Natural killer cell (primary cell): ENCODE measurements around the gene DPYSL5. TPM values are rescaled to one million over a fixed set of nuclear protein-coding genes. Genes with fewer than 3 reads are reported as not detected.

Experiments
- ATAC-seq, 3 donors: fragments of 150-1000 bp in 2 of 3; fragments of 200-7000 bp in 1 of 3; cut with Tn5 transposase; 1 replicate in 1 of 3; 2 replicates in 2 of 3; pipeline ENCODE4 v1.10.0; 2021; ENCODE audit warnings: mild to moderate bottlenecking in 2 of 3, moderate library complexity in 2 of 3
- DNase-seq, 2 donors: peaks; one replicate each; pipeline versions ENCODE4 v3.0.0 to v3.0.0-alpha.2; 2013 to 2021; ENCODE audit warnings: mixed read lengths in 1 of 2
- H3K27ac ChIP-seq: one replicate; pipeline ENCODE4 v1.5.1; 2013; ENCODE audit warnings: mild to moderate bottlenecking, low read length
- H3K27me3 ChIP-seq: one replicate; pipeline ENCODE4 v1.6.1; 2013; ENCODE audit warnings: low read length; ENCODE audit not compliant: control insufficient read depth, insufficient read depth
- H3K36me3 ChIP-seq: one replicate; pipeline ENCODE4 v1.6.1; 2013; ENCODE audit warnings: low read length; ENCODE audit not compliant: control insufficient read depth, insufficient read depth
- H3K4me1 ChIP-seq: one replicate; pipeline ENCODE4 v1.6.1; 2013; ENCODE audit warnings: low read length; ENCODE audit not compliant: control insufficient read depth, insufficient read depth
- H3K4me3 ChIP-seq: one replicate; pipeline ENCODE4 v1.5.1; 2013; ENCODE audit warnings: low read length
- H3K9me3 ChIP-seq: one replicate; pipeline ENCODE4 v1.6.1; 2013; ENCODE audit warnings: low read length; ENCODE audit not compliant: control insufficient read depth, insufficient read depth
- H3K27ac Mint-ChIP-seq, 2 donors: one replicate each; pipeline ENCODE4 v1.8.0; 2022; ENCODE audit warnings: mild to moderate bottlenecking in 2 of 2, mixed read lengths in 2 of 2, moderate library complexity in 1 of 2
- H3K27me3 Mint-ChIP-seq, 2 donors: one replicate each; pipeline ENCODE4 v1.8.0; 2022; ENCODE audit warnings: low read depth in 2 of 2, mixed read lengths in 2 of 2
- H3K36me3 Mint-ChIP-seq: one replicate; pipeline ENCODE4 v1.8.0; 2022; ENCODE audit warnings: mixed read lengths
- H3K4me1 Mint-ChIP-seq, 2 donors: one replicate each; pipeline ENCODE4 v1.8.0; 2022; ENCODE audit warnings: mixed read lengths in 2 of 2
- H3K4me3 Mint-ChIP-seq: one replicate; pipeline ENCODE4 v1.8.0; 2022; ENCODE audit warnings: mild to moderate bottlenecking, moderate library complexity, mixed read lengths
- H3K9me3 Mint-ChIP-seq, 2 donors: one replicate each; pipeline ENCODE4 v1.8.0; 2022; ENCODE audit warnings: mixed read lengths in 2 of 2
- CTCF ChIP-seq: fragments of 200-600 bp; IDR thresholded peaks from one replicate; pipeline ENCODE4 v1.8.0; 2022; ENCODE audit warnings: antibody characterized with exemption
- WGBS: methylation state at CpG from one replicate; pipeline ENCODE4 v1.1.7; 2013; ENCODE audit warnings: missing lambda C conversion rate; ENCODE audit not compliant: insufficient coverage; 5-methylcytosine and 5-hydroxymethylcytosine counted together
- intact Hi-C: fragments of 100-400 bp; cut with micrococcal nuclease; formaldehyde crosslinking; loops from one replicate; pipeline ENCODE4 v1.14.2; 2022
- total RNA-seq, 4 donors: library from RNA; stranded (reverse); fragments of 120-200 nt in 1 of 4; gene quantifications; one replicate each; pipeline versions ENCODE4 v1.2.3 to v1.2.4, GENCODE V29; 2013 to 2022

Gene DPYSL5
- total RNA-seq, 3 donors from 2014 or later (not counting 1 experiment from before 2014, with no cell fraction given) = not detected

- H3K36me3 Mint-ChIP-seq = no peaks in the 10 kb centered on the region
- no peaks in the 10 kb centered on the region for H3K9me3 Mint-ChIP-seq
- peaks cover 2 to 7% of the 10 kb centered on the region in 2 donors for H3K27me3 Mint-ChIP-seq
- no peaks in the 10 kb centered on the region for H3K36me3 ChIP-seq
- H3K4me1 Mint-ChIP-seq = no peaks in the 10 kb centered on the region
- no peaks in the 10 kb centered on the region for H3K9me3 ChIP-seq
- H3K27ac Mint-ChIP-seq = no peak overlapping the region
- no peak for ATAC-seq
- DNase-seq = no peak
- no peak overlapping the region for H3K4me3 ChIP-seq
- intact Hi-C loops = no loop called here
- no peak overlapping the region for H3K4me3 Mint-ChIP-seq
- no peak for TF ChIP-seq CTCF
- 81% methylated on average over 11 of the region's 11 CpGs for WGBS
- no peak overlapping the region for H3K27ac ChIP-seq
- H3K27me3 ChIP-seq = no peaks in the 10 kb centered on the region
- H3K4me1 ChIP-seq = no peaks in the 10 kb centered on the region
Observed at GRCh38 chr2:26932974-26933373, 85.0 kb downstream of the DPYSL5 start.

- H3K27me3 ChIP-seq = no peaks in the 10 kb centered on the region
- intact Hi-C loops = no loop called here
- no peak for TF ChIP-seq CTCF
- 84% methylated on average over 16 of the region's 16 CpGs for WGBS
- H3K36me3 ChIP-seq = no peaks in the 10 kb centered on the region
- Mint-ChIP-seq H3K4me3 (no peak overlapping the region), H3K4me1 (no peaks in the 10 kb centered on the region), H3K27ac (no peak overlapping the region), H3K9me3 (no peaks in the 10 kb centered on the region), H3K36me3 (no peaks in the 10 kb centered on the region), H3K27me3 (peaks cover 2 to 7% of the 10 kb centered on the region in 2 donors)
- ATAC-seq (no peak), DNase-seq (no peak)
- no peak overlapping the region for H3K4me3 ChIP-seq
- H3K27ac ChIP-seq = no peak overlapping the region
- no peaks in the 10 kb centered on the region for H3K9me3 ChIP-seq
- no peaks in the 10 kb centered on the region for H3K4me1 ChIP-seq
Observed at GRCh38 chr2:26933431-26934334, 85.8 kb downstream of the DPYSL5 start.

- no peaks in the 10 kb centered on the region for H3K4me1 ChIP-seq
- Mint-ChIP-seq H3K4me3 (no peak overlapping the region), H3K27ac (no peak overlapping the region), H3K36me3 (no peaks in the 10 kb centered on the region), H3K4me1 (no peaks in the 10 kb centered on the region), H3K27me3 (peaks cover 5 to 7% of the 10 kb centered on the region in 2 donors), H3K9me3 (no peaks in the 10 kb centered on the region)
- DNase-seq (no peak), ATAC-seq (no peak)
- H3K27ac ChIP-seq = no peak overlapping the region
- H3K4me3 ChIP-seq = no peak overlapping the region
- H3K27me3 ChIP-seq = no peaks in the 10 kb centered on the region
- intact Hi-C loops = no loop called here
- no peak for TF ChIP-seq CTCF
- WGBS = 83% methylated on average over 10 of the region's 10 CpGs
- no peaks in the 10 kb centered on the region for H3K36me3 ChIP-seq
- H3K9me3 ChIP-seq = no peaks in the 10 kb centered on the region
Observed at GRCh38 chr2:26934335-26934724, 86.4 kb downstream of the DPYSL5 start.
